ENCODE results near the gene WDR17.

WDR17 gene

GRCh38 chr4:176189891-176190795, 124.5 kb downstream of the WDR17 start:
- H3K9ac ChIP-seq, result no peak overlapping the region
- no peak overlapping the region for H3K4me3 ChIP-seq (ENCODE audit: low read depth, low read length)
- H3K36me3 ChIP-seq (ENCODE audit: control insufficient read depth, insufficient read depth, low read length), result no peaks in the 10 kb centered on the region
- H3K79me2 ChIP-seq, result no peaks in the 10 kb centered on the region
- H3K9me3 ChIP-seq (ENCODE audit: control insufficient read depth, low read length), result no peaks in the 10 kb centered on the region
- H3K4me2 ChIP-seq (ENCODE audit: low read length), result no peak overlapping the region
- no peak overlapping the region for H3K27ac ChIP-seq
- no peak for TF ChIP-seq CTCF (IDR thresholded peaks at IDR 0.05)
- no peak overlapping the region for H2AFZ ChIP-seq
- no peaks in the 10 kb centered on the region for H3K4me1 ChIP-seq
- H3K27me3 ChIP-seq (ENCODE audit: control insufficient read depth, insufficient read depth, low read length), result no peaks in the 10 kb centered on the region

GRCh38 chr4:176191974-176192373, 126.3 kb downstream of the WDR17 start:
- H3K4me2 ChIP-seq (ENCODE audit: low read length), result no peak overlapping the region
- TF ChIP-seq CTCF (IDR thresholded peaks at IDR 0.05), result no peak
- peaks cover 5% of the 10 kb centered on the region for H3K9me3 ChIP-seq (ENCODE audit: control insufficient read depth, low read length)
- no peak overlapping the region for H3K4me3 ChIP-seq (ENCODE audit: low read depth, low read length)
- H2AFZ ChIP-seq, result no peak overlapping the region
- no peaks in the 10 kb centered on the region for H3K79me2 ChIP-seq
- no peak overlapping the region for H3K27ac ChIP-seq
- H3K27me3 ChIP-seq (ENCODE audit: control insufficient read depth, insufficient read depth, low read length), result no peaks in the 10 kb centered on the region
- H3K9ac ChIP-seq, result no peak overlapping the region
- H3K36me3 ChIP-seq (ENCODE audit: control insufficient read depth, insufficient read depth, low read length), result no peaks in the 10 kb centered on the region
- no peaks in the 10 kb centered on the region for H3K4me1 ChIP-seq

- no peaks in the 10 kb centered on the region for H3K4me1 ChIP-seq
- H3K79me2 ChIP-seq, result no peaks in the 10 kb centered on the region
- no peak overlapping the region for H3K9ac ChIP-seq
- no peak overlapping the region for H2AFZ ChIP-seq
- no peak overlapping the region for H3K4me2 ChIP-seq (ENCODE audit: low read length)
- peaks cover 5% of the 10 kb centered on the region for H3K9me3 ChIP-seq (ENCODE audit: control insufficient read depth, low read length)
- TF ChIP-seq CTCF (IDR thresholded peaks at IDR 0.05), result no peak
- no peak overlapping the region for H3K4me3 ChIP-seq (ENCODE audit: low read depth, low read length)
- no peak overlapping the region for H3K27ac ChIP-seq
- no peaks in the 10 kb centered on the region for H3K27me3 ChIP-seq (ENCODE audit: control insufficient read depth, insufficient read depth, low read length)
- no peaks in the 10 kb centered on the region for H3K36me3 ChIP-seq (ENCODE audit: control insufficient read depth, insufficient read depth, low read length)
Measured at GRCh38 chr4:176193126-176193525, 127.5 kb downstream of the WDR17 start.

GRCh38 chr4:176193938-176194337, 128.3 kb downstream of the WDR17 start:
- TF ChIP-seq CTCF (IDR thresholded peaks at IDR 0.05), result no peak
- Histone ChIP-seq H3K36me3 (ENCODE audit: control insufficient read depth, insufficient read depth, low read length) (no peaks in the 10 kb centered on the region), H3K4me1 (no peaks in the 10 kb centered on the region), H3K9me3 (ENCODE audit: control insufficient read depth, low read length) (peaks cover 5% of the 10 kb centered on the region), H3K27me3 (ENCODE audit: control insufficient read depth, insufficient read depth, low read length) (no peaks in the 10 kb centered on the region), H3K27ac (no peak overlapping the region), H3K4me3 (ENCODE audit: low read depth, low read length) (no peak overlapping the region), H3K79me2 (no peaks in the 10 kb centered on the region), H3K4me2 (ENCODE audit: low read length) (no peak overlapping the region), H3K9ac (no peak overlapping the region), H2AFZ (no peak overlapping the region)
